ENCODE data around the gene NELL1.

Gene NELL1

GRCh38 chr11:21529187-21529586 is 859.8 kb downstream of the NELL1 start:
- DNase-seq = no peak

GRCh38 chr11:21534288-21534687 is 864.9 kb downstream of the NELL1 start:
- DNase-seq = no peak

GRCh38 chr11:21537980-21538379 is 868.6 kb downstream of the NELL1 start:
- no peak for DNase-seq

GRCh38 chr11:21541187-21541751 is 871.9 kb downstream of the NELL1 start:
- DNase-seq = no peak

GRCh38 chr11:21543901-21544300 is 874.5 kb downstream of the NELL1 start:
- no peak for DNase-seq

- DNase-seq = no peak
Observed at GRCh38 chr11:21545699-21546098, 876.3 kb downstream of the NELL1 start.

GRCh38 chr11:21546703-21547102 is 877.3 kb downstream of the NELL1 start:
- DNase-seq = no peak

GRCh38 chr11:21552911-21553310 is 883.5 kb downstream of the NELL1 start:
- DNase-seq = no peak

- no peak for DNase-seq
Observed at GRCh38 chr11:21553795-21554194, 884.4 kb downstream of the NELL1 start.

- no peak for DNase-seq
Observed at GRCh38 chr11:21554284-21554683, 884.9 kb downstream of the NELL1 start.

GRCh38 chr11:21556926-21557325 is 887.5 kb downstream of the NELL1 start:
- DNase-seq = no peak

- no peak for DNase-seq
Observed at GRCh38 chr11:21560466-21560975, 891.1 kb downstream of the NELL1 start.

GRCh38 chr11:21561581-21561980 is 892.2 kb downstream of the NELL1 start:
- no peak for DNase-seq

GRCh38 chr11:21564095-21564494 is 894.7 kb downstream of the NELL1 start:
- DNase-seq = no peak

GRCh38 chr11:21564833-21565682 is 895.7 kb downstream of the NELL1 start:
- no peak for DNase-seq

GRCh38 chr11:21566521-21567117 is 897.2 kb downstream of the NELL1 start:
- DNase-seq = no peak

- no peak for DNase-seq
Observed at GRCh38 chr11:21567645-21568290, 898.4 kb downstream of the NELL1 start.

GRCh38 chr11:21572210-21572609 is 902.8 kb downstream of the NELL1 start:
- DNase-seq = no peak

GRCh38 chr11:21582791-21583190 is 913.4 kb downstream of the NELL1 start:
- no peak for DNase-seq

- DNase-seq = no peak
Observed at GRCh38 chr11:21588754-21589153, 919.4 kb downstream of the NELL1 start.

- DNase-seq = no peak
Observed at GRCh38 chr11:21602699-21603098, 933.3 kb downstream of the NELL1 start.

- DNase-seq = no peak
Observed at GRCh38 chr11:21603886-21604285, 934.5 kb downstream of the NELL1 start.

- DNase-seq = no peak
Observed at GRCh38 chr11:21604564-21604963, 935.2 kb downstream of the NELL1 start.

Measured in activated naive CD4-positive, alpha-beta T cell treated with anti-CD3 and anti-CD28 coated beads, Interleukin-2, amount 50 U/mL, for 16 hours (primary cell).